Fibroblast of lung (primary cell): Measurements from ENCODE around the gene LRP5. TPM values are rescaled to one million over a fixed set of nuclear protein-coding genes. Genes with fewer than 3 reads are reported as not detected.

ENCODE experiments used
- DNase-seq, 2 donors: peaks; one replicate each; pipeline versions ENCODE4 v3.0.0 to v3.0.0-alpha.2; 2010; ENCODE audit warnings: low read depth in 2 of 2
- H2AFZ ChIP-seq: 2 replicates; pipeline ENCODE4 v1.5.1; 2012; ENCODE audit warnings: low read length, control low read depth, inconsistent platforms
- H3K27ac ChIP-seq: 2 replicates; pipeline ENCODE4 v1.5.1; 2011; ENCODE audit warnings: low read length, control low read depth; ENCODE audit not compliant: insufficient read depth
- H3K27me3 ChIP-seq: 2 replicates; pipeline ENCODE4 v1.5.1; 2011; ENCODE audit warnings: mild to moderate bottlenecking, low read length; ENCODE audit not compliant: control insufficient read depth, insufficient read depth
- H3K36me3 ChIP-seq: 2 replicates; pipeline ENCODE4 v1.5.1; 2011; ENCODE audit warnings: low read length; ENCODE audit not compliant: control insufficient read depth, insufficient read depth
- H3K4me1 ChIP-seq: 2 replicates; pipeline ENCODE4 v1.5.1; 2011; ENCODE audit warnings: low read length; ENCODE audit not compliant: control insufficient read depth, insufficient read depth; ENCODE audit errors: extremely low read depth
- H3K4me2 ChIP-seq: 2 replicates; pipeline ENCODE4 v1.5.1; 2011; ENCODE audit warnings: low read length, control low read depth; ENCODE audit not compliant: insufficient read depth; ENCODE audit errors: extremely low read depth
- H3K4me3 ChIP-seq, 4 experiments: fragments of 200-600 bp in 1 of 4; sonication (generic) in 1 of 4; replicated peaks in 1 of 4; 2 replicates each; pipeline ENCODE4 v1.5.1; 2011 to 2016; ENCODE audit warnings: low read length in 4 of 4, low read depth in 3 of 4, mild to moderate bottlenecking in 3 of 4, control low read depth in 2 of 4, inconsistent platforms in 1 of 4, mixed read lengths in 1 of 4; ENCODE audit not compliant: insufficient read depth in 1 of 4; ENCODE audit errors: control extremely low read depth in 1 of 4
- H3K79me2 ChIP-seq: 2 replicates; pipeline ENCODE4 v1.5.1; 2012; ENCODE audit warnings: mild to moderate bottlenecking, low read length, inconsistent platforms; ENCODE audit not compliant: control insufficient read depth, insufficient read depth
- H3K9ac ChIP-seq: 2 replicates; pipeline ENCODE4 v1.5.1; 2011; ENCODE audit warnings: mild to moderate bottlenecking, low read length, control low read depth; ENCODE audit not compliant: insufficient read depth
- H3K9me3 ChIP-seq: 2 replicates; pipeline ENCODE4 v1.5.1; 2012; ENCODE audit warnings: low read depth, low read length; ENCODE audit not compliant: control insufficient read depth, insufficient read depth
- H4K20me1 ChIP-seq: 2 replicates; pipeline ENCODE4 v1.5.1; 2011; ENCODE audit warnings: low read length; ENCODE audit not compliant: control insufficient read depth, insufficient read depth; ENCODE audit errors: extremely low read depth
- EZH2 ChIP-seq: IDR thresholded peaks from 2 replicates; pipeline ENCODE4 v1.5.1; 2012; ENCODE audit warnings: low read length, control low read depth, mild to moderate bottlenecking; ENCODE audit errors: missing control alignments
- polyA plus RNA-seq, 2 donors: library from polyadenylated mRNA; depleted of rRNA in 1 of 2; stranded (reverse) in 1 of 2; unstranded in 1 of 2; fragments of >200 nt; gene quantifications; 2 replicates each; pipeline ENCODE4 v1.2.1, GENCODE V29; 2011 to 2012; ENCODE audit warnings: missing spikeins in 1 of 2
- total RNA-seq: library from RNA; depleted of rRNA; stranded (reverse); fragments of >200 nt; gene quantifications from 2 replicates; pipeline ENCODE4 v1.2.1, GENCODE V29; 2014
- TF ChIP-seq, protein P1 (sequence below), 2 donors: IDR thresholded peaks in 1 of 2; conservative IDR thresholded peaks in 1 of 2; 1 replicate in 1 of 2; 2 replicates in 1 of 2; pipeline ENCODE4 v1.5.1; 2011 to 2012; ENCODE audit warnings: low read length in 2 of 2, control low read depth in 1 of 2, inconsistent platforms in 1 of 2, low read depth in 1 of 2, mild to moderate bottlenecking in 1 of 2

The LRP5 gene
- total and polyA plus RNA-seq, 2 donors (not counting 1 experiment from before 2014, with no cell fraction given) = 3.8 to 22.0 TPM

DNA sequence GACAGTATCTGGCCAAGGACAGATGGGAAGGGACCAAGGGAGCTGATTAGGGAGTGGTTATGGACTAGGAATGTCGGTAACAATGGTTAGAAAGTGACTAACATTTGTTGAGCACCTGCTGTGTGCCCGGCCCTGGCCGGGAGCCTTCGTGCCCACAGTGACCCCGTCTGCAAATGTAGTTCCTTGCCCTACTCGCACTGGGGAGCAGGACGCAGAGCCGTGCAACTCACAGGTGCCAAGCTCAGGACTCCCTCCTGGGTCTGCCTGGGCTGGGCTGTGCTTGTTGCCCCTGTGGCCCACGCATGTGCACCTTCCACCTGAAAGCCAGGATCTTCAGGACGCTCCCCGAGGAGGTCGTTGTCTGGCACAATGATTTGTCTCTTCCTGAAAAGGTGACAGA is 91.4 kb downstream of the LRP5 start:
- Histone ChIP-seq H3K9me3 (no peaks in the 10 kb centered on the region), H3K27ac (no peak overlapping the region), H3K36me3 (no peaks in the 10 kb centered on the region), H3K4me2 (no peak overlapping the region), H3K79me2 (no peaks in the 10 kb centered on the region), H3K27me3 (no peaks in the 10 kb centered on the region), H2AFZ (no peak overlapping the region), H3K4me1 (no peaks in the 10 kb centered on the region), H3K9ac (no peak overlapping the region), H4K20me1 (no peaks in the 10 kb centered on the region), H3K4me3 (no peak overlapping the region)
- DNase-seq = no peak
- no peak for TF ChIP-seq EZH2
- TF ChIP-seq, protein P1, sequence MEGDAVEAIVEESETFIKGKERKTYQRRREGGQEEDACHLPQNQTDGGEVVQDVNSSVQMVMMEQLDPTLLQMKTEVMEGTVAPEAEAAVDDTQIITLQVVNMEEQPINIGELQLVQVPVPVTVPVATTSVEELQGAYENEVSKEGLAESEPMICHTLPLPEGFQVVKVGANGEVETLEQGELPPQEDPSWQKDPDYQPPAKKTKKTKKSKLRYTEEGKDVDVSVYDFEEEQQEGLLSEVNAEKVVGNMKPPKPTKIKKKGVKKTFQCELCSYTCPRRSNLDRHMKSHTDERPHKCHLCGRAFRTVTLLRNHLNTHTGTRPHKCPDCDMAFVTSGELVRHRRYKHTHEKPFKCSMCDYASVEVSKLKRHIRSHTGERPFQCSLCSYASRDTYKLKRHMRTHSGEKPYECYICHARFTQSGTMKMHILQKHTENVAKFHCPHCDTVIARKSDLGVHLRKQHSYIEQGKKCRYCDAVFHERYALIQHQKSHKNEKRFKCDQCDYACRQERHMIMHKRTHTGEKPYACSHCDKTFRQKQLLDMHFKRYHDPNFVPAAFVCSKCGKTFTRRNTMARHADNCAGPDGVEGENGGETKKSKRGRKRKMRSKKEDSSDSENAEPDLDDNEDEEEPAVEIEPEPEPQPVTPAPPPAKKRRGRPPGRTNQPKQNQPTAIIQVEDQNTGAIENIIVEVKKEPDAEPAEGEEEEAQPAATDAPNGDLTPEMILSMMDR (conservative IDR thresholded peaks at IDR 0.05 in 1 of 2, IDR thresholded peaks at IDR 0.05 in 1 of 2; ENCODE audit: low read depth in 1 of 2, low read length in 2 of 2) = no peak

DNA sequence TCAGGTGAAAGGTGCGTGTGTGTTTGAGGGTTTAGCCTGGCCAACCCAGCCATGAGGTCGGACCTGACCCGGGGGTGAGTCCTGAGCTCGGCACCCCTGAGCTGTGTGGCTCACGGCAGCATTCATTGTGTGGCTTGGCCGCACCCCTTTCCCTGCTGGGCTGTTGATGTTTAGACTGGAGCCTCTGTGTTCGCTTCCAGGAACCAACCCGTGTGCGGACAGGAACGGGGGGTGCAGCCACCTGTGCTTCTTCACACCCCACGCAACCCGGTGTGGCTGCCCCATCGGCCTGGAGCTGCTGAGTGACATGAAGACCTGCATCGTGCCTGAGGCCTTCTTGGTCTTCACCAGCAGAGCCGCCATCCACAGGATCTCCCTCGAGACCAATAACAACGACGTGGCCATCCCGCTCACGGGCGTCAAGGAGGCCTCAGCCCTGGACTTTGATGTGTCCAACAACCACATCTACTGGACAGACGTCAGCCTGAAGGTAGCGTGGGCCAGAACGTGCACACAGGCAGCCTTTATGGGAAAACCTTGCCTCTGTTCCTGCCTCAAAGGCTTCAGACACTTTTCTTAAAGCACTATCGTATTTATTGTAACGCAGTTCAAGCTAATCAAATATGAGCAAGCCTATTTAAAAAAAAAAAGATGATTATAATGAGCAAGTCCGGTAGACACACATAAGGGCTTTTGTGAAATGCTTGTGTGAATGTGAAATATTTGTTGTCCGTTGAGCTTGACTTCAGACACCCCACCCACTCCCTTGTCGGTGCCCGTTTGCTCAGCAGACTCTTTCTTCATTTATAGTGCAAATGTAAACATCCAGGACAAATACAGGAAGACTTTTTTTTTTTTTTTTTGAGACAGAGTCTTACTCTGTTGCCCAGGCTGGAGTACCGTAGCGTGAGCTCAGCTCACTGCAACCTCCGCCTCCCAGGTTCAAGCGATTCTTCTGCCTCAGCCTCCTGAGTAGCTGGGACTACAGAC is 94.2 kb downstream of the LRP5 start:
- Histone ChIP-seq H3K4me3 (no peak overlapping the region), H2AFZ (no peak overlapping the region), H3K27me3 (no peaks in the 10 kb centered on the region), H3K4me2 (no peak overlapping the region), H3K36me3 (no peaks in the 10 kb centered on the region), H3K4me1 (no peaks in the 10 kb centered on the region), H3K79me2 (no peaks in the 10 kb centered on the region), H3K9ac (no peak overlapping the region), H3K9me3 (no peaks in the 10 kb centered on the region), H4K20me1 (no peaks in the 10 kb centered on the region), H3K27ac (no peak overlapping the region)
- TF ChIP-seq, protein P1 (conservative IDR thresholded peaks at IDR 0.05 in 1 of 2, IDR thresholded peaks at IDR 0.05 in 1 of 2; ENCODE audit: low read depth in 1 of 2, low read length in 2 of 2) = no peak
- no peak for TF ChIP-seq EZH2
- DNase-seq = no peak

DNA sequence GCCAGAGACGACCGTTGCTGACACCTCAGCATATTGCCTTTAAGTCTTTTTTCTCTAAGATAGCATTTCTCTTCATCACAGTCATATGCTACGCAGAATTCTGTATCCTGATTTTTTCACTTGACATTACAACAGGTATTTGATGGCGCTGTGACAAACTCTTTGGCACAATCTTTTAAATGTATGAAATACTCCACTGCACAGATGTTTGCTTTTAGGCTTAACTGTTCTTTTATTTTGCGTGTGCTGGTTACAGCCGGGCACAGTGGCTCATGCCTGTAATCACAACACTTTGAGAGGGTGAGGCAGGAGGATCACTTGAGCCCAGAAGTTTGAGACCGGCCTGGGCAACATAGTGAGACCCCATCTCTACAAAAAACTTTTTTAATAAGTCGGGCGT is 96.1 kb downstream of the LRP5 start:
- Histone ChIP-seq H3K9ac (no peak overlapping the region), H2AFZ (no peak overlapping the region), H3K27me3 (no peaks in the 10 kb centered on the region), H4K20me1 (no peaks in the 10 kb centered on the region), H3K27ac (no peak overlapping the region), H3K79me2 (no peaks in the 10 kb centered on the region), H3K4me1 (no peaks in the 10 kb centered on the region), H3K36me3 (no peaks in the 10 kb centered on the region), H3K9me3 (no peaks in the 10 kb centered on the region), H3K4me3 (no peak overlapping the region), H3K4me2 (no peak overlapping the region)
- no peak for TF ChIP-seq EZH2
- TF ChIP-seq, protein P1 (conservative IDR thresholded peaks at IDR 0.05 in 1 of 2, IDR thresholded peaks at IDR 0.05 in 1 of 2; ENCODE audit: low read depth in 1 of 2, low read length in 2 of 2) = no peak
- DNase-seq = no peak
